ENCODE data around the gene MACF1.

GRCh38 chr1:39410915-39411436, 206.5 kb downstream of the MACF1 start:
- TF ChIP-seq POLR2A (IDR thresholded peaks at IDR 0.05) (no peak), CTCF (IDR thresholded peaks at IDR 0.05) (peak in 5 of 6 experiments; percentile 54 to 83 (median 69))
